ENCODE data around the gene LINGO3.

The LINGO3 gene

GRCh38 chr19:2260341-2260805 is 47.6 kb downstream of the LINGO3 start:
- Histone ChIP-seq H3K36me3 (ENCODE audit: insufficient read depth, low read length) (no peaks in the 10 kb centered on the region), H3K4me1 (ENCODE audit: control insufficient read depth, insufficient read depth, low read length) (peaks cover 14% of the 10 kb centered on the region), H3K9me3 (replicated peaks; ENCODE audit: low read length) (no peaks in the 10 kb centered on the region), H3K4me3 (ENCODE audit: low read length) (no peak overlapping the region), H3K27me3 (ENCODE audit: control insufficient read depth, insufficient read depth, low read length) (no peaks in the 10 kb centered on the region), H3K9ac (ENCODE audit: low read depth, low read length) (no peak overlapping the region), H3K4me2 (ENCODE audit: low read length) (no peak overlapping the region)

- H3K27me3 ChIP-seq (ENCODE audit: control insufficient read depth, insufficient read depth, low read length), result no peaks in the 10 kb centered on the region
- no peaks in the 10 kb centered on the region for H3K9me3 ChIP-seq (replicated peaks; ENCODE audit: low read length)
- H3K9ac ChIP-seq (ENCODE audit: low read depth, low read length), result no peak overlapping the region
- no peaks in the 10 kb centered on the region for H3K36me3 ChIP-seq (ENCODE audit: insufficient read depth, low read length)
- H3K4me2 ChIP-seq (ENCODE audit: low read length), result no peak overlapping the region
- H3K4me3 ChIP-seq (ENCODE audit: low read length), result no peak overlapping the region
- peaks cover 20% of the 10 kb centered on the region for H3K4me1 ChIP-seq (ENCODE audit: control insufficient read depth, insufficient read depth, low read length)
Measured at GRCh38 chr19:2259336-2259735, 48.6 kb downstream of the LINGO3 start.
